Upper lobe of left lung (tissue), 6 donors: ENCODE results near the gene VPS13D. TPM values are rescaled to one million over a fixed set of nuclear protein-coding genes. Genes with fewer than 3 reads are reported as not detected.
"Not testable (repeated sequence)": the region's sequence is repeated elsewhere in the genome, so short reads cannot be mapped to it uniquely, and the experiment has no call there.

Experiments used
- ATAC-seq, 2 donors: fragments of 200-7000 bp; cut with Tn5 transposase; one replicate each; pipeline ENCODE4 v1.9.1; 2022; ENCODE audit warnings: mild to moderate bottlenecking in 2 of 2, moderate library complexity in 2 of 2; ENCODE audit not compliant: low FRiP score in 2 of 2
- DNase-seq, 2 donors: peaks; one replicate each; pipeline ENCODE4 v3.0.0-alpha.2; 2019 to 2020
- H3K27ac ChIP-seq, 4 donors: fragments of 200-600 bp; sonication (generic); one replicate each; pipeline ENCODE4 v1.5.1; 2016 to 2019
- H3K27me3 ChIP-seq, 4 donors: fragments of 200-600 bp; sonication (generic); one replicate each; pipeline ENCODE4 v1.5.1; 2017 to 2019
- H3K36me3 ChIP-seq, 4 donors: fragments of 200-600 bp; sonication (generic); one replicate each; pipeline ENCODE4 v1.5.1; 2016 to 2019
- H3K4me1 ChIP-seq, 4 donors: fragments of 200-600 bp; sonication (generic); one replicate each; pipeline ENCODE4 v1.5.1; 2018 to 2019
- H3K4me3 ChIP-seq, 4 donors: fragments of 200-600 bp; sonication (generic); one replicate each; pipeline ENCODE4 v1.5.1; 2017 to 2019; ENCODE audit warnings: mild to moderate bottlenecking in 2 of 4, moderate library complexity in 1 of 4
- H3K9me3 ChIP-seq, 4 donors: fragments of 200-600 bp; sonication (generic); one replicate each; pipeline ENCODE4 v1.5.1; 2018 to 2019
- CTCF ChIP-seq, 6 experiments: fragments of 450-650 bp in 4 of 6; fragments of 200-600 bp in 2 of 6; sonication (generic) in 2 of 6; IDR thresholded peaks; one replicate each; pipeline ENCODE4 v1.5.1; 2016 to 2019; ENCODE audit warnings: antibody characterized with exemption in 6 of 6
- EP300 ChIP-seq, 4 donors: sonication (generic); formaldehyde crosslinking; IDR thresholded peaks; one replicate each; pipeline ENCODE4 v1.5.1; 2017; ENCODE audit warnings: antibody characterized with exemption in 4 of 4, control low read depth in 2 of 4
- POLR2A ChIP-seq, 4 donors: fragments of 450-650 bp; IDR thresholded peaks; one replicate each; pipeline ENCODE4 v1.5.1; 2016 to 2017; ENCODE audit warnings: antibody characterized with exemption in 4 of 4, mild to moderate bottlenecking in 2 of 4
- POLR2AphosphoS5 ChIP-seq, 2 donors: sonication (generic); formaldehyde crosslinking; IDR thresholded peaks; one replicate each; pipeline ENCODE4 v1.5.1; 2017; ENCODE audit warnings: antibody characterized with exemption in 2 of 2
- WGBS, 2 donors: methylation state at CpG; one replicate each; pipeline ENCODE4 v1.1.5; 2017 to 2018; 5-methylcytosine and 5-hydroxymethylcytosine counted together
- total RNA-seq, 6 donors: library from RNA; depleted of rRNA in 4 of 6; stranded (reverse); fragments of >200 nt in 4 of 6; gene quantifications; one replicate each; pipeline versions ENCODE4 v1.1.0 to v1.2.1, GENCODE V29; 2016 to 2021
- donor health status: DM: no; HTN: no; CAD: no; lungs with moderate emphysema.
- donor health status: DM: no; HTN: yes; CAD: no; lungs with severe emphysema.

Gene VPS13D
- total RNA-seq, 6 donors from 2014 or later: 54.9 to 181 (median 87.9) TPM

GRCh38 chr1:12521096-12521495 is 291.3 kb downstream of the VPS13D start:
- no peak for DNase-seq
- 83 to 86% methylated on average over 5 of the region's 5 CpGs for WGBS, 2 donors
- TF ChIP-seq EP300 (IDR thresholded peaks at IDR 0.05) (no peak), POLR2AphosphoS5 (IDR thresholded peaks at IDR 0.05) (no peak), POLR2A (IDR thresholded peaks at IDR 0.05) (no peak), CTCF (IDR thresholded peaks at IDR 0.05) (no peak)

GRCh38 chr1:12522780-12523179 is 292.9 kb downstream of the VPS13D start:
- not testable (repeated sequence) for H3K36me3 ChIP-seq, H3K9me3 ChIP-seq, ATAC-seq, H3K27ac ChIP-seq, H3K27me3 ChIP-seq, H3K4me3 ChIP-seq, DNase-seq
- 90 to 98% methylated on average over 9 of the region's 9 CpGs for WGBS, 2 donors
- peaks cover 18 to 41% (median 35%) of the 10 kb centered on the region in 4 donors for H3K4me1 ChIP-seq

More at GRCh38 chr1:12521096-12521495, 291.3 kb downstream of the VPS13D start:
- ATAC-seq: no peak
- Histone ChIP-seq H3K9me3 (no peaks in the 10 kb centered on the region), H3K36me3 (no peaks in the 10 kb centered on the region), H3K4me1 (peaks cover 14 to 27% (median 26%) of the 10 kb centered on the region in 4 donors), H3K27me3 (no peaks in the 10 kb centered on the region), H3K27ac (no peak overlapping the region), H3K4me3 (no peak overlapping the region)

GRCh38 chr1:12524266-12524665 is 294.4 kb downstream of the VPS13D start:
- Histone ChIP-seq H3K27ac (no peak overlapping the region), H3K9me3 (no peaks in the 10 kb centered on the region), H3K36me3 (no peaks in the 10 kb centered on the region), H3K4me1 (peaks cover 23 to 45% (median 39%) of the 10 kb centered on the region in 4 donors), H3K4me3 (no peak overlapping the region), H3K27me3 (no peaks in the 10 kb centered on the region)
- no peak for DNase-seq
- no peak for TF ChIP-seq CTCF (IDR thresholded peaks at IDR 0.05)
- no peak for TF ChIP-seq EP300 (IDR thresholded peaks at IDR 0.05)
- no peak for TF ChIP-seq POLR2A (IDR thresholded peaks at IDR 0.05)
- WGBS, 2 donors: 96 to 100% methylated on average over 2 of the region's 2 CpGs
- ATAC-seq: no peak

- ATAC-seq: peak; percentile 50 to 57
- Histone ChIP-seq H3K36me3 (no peaks in the 10 kb centered on the region), H3K4me3 (no peak overlapping the region), H3K27ac (peak overlapping the region in 3 of 4 donors; percentile 5 to 71 (median 66)), H3K4me1 (peaks cover 25 to 50% (median 46%) of the 10 kb centered on the region in 4 donors), H3K27me3 (no peaks in the 10 kb centered on the region), H3K9me3 (no peaks in the 10 kb centered on the region)
- peak in 1 of 2 donors; percentile 89 for DNase-seq
- peak in 1 of 4 donors; percentile 62 for TF ChIP-seq EP300 (IDR thresholded peaks at IDR 0.05)
- TF ChIP-seq POLR2AphosphoS5 (IDR thresholded peaks at IDR 0.05): peak; percentile 42 to 54
- no peak for TF ChIP-seq CTCF (IDR thresholded peaks at IDR 0.05)
- TF ChIP-seq POLR2A (IDR thresholded peaks at IDR 0.05): no peak
- WGBS, 2 donors: 78 to 88% methylated on average over 12 to 13 of the region's 13 CpGs
Observed at GRCh38 chr1:12525311-12526181, 295.7 kb downstream of the VPS13D start.

GRCh38 chr1:12527564-12527963 is 297.7 kb downstream of the VPS13D start:
- ATAC-seq: no peak
- Histone ChIP-seq H3K4me3 (no peak overlapping the region), H3K27ac (peak overlapping the region; percentile 49 to 81 (median 67)), H3K36me3 (no peaks in the 10 kb centered on the region), H3K27me3 (no peaks in the 10 kb centered on the region), H3K9me3 (no peaks in the 10 kb centered on the region), H3K4me1 (peaks cover 31 to 50% (median 46%) of the 10 kb centered on the region in 4 donors)
- WGBS, 2 donors: 90 to 92% methylated on average over 15 to 16 of the region's 16 CpGs
- no peak for DNase-seq
- TF ChIP-seq POLR2AphosphoS5 (IDR thresholded peaks at IDR 0.05): no peak
